GM12872 (cell line): ENCODE measurements around the gene CARD16.

Source experiments
- CTCF ChIP-seq: IDR thresholded peaks from 3 replicates; pipeline ENCODE4 v1.5.1; 2011; ENCODE audit warnings: low read depth, mild to moderate bottlenecking, low read length, moderate library complexity; ENCODE audit not compliant: insufficient read depth

Gene CARD16

GRCh38 chr11:105071089-105071732, 26.1 kb upstream of the CARD16 start:
- TF ChIP-seq CTCF: no peak

GRCh38 chr11:105070306-105070705, 25.2 kb upstream of the CARD16 start:
- TF ChIP-seq CTCF: no peak

- no peak for TF ChIP-seq CTCF
Observed at GRCh38 chr11:105057432-105057831, 12.3 kb upstream of the CARD16 start.

GRCh38 chr11:105056446-105056845, 11.3 kb upstream of the CARD16 start:
- TF ChIP-seq CTCF: no peak

GRCh38 chr11:105054723-105055493, 9.8 kb upstream of the CARD16 start:
- no peak for TF ChIP-seq CTCF

- TF ChIP-seq CTCF: no peak
Observed at GRCh38 chr11:105052487-105052886, 7.4 kb upstream of the CARD16 start.

GRCh38 chr11:105051559-105051958, 6.4 kb upstream of the CARD16 start:
- no peak for TF ChIP-seq CTCF
